Lower leg skin (tissue), 4 donors: ENCODE data around the gene TMEM151A. TPM values are rescaled to one million over a fixed set of nuclear protein-coding genes. Genes with fewer than 3 reads are reported as not detected.

ENCODE experiments used
- DNase-seq, 2 donors: peaks; one replicate each; pipeline ENCODE4 v3.0.0-alpha.2; 2019; ENCODE audit warnings: low spot score in 2 of 2
- H3K4me3 ChIP-seq: fragments of 200-600 bp; sonication (generic); 2 replicates; pipeline ENCODE4 v1.5.1; 2017; ENCODE audit warnings: mild to moderate bottlenecking, low read depth; ENCODE audit not compliant: poor library complexity, severe bottlenecking
- CTCF ChIP-seq, 3 donors: fragments of 450-650 bp; IDR thresholded peaks; one replicate each; pipeline ENCODE4 v1.5.1; 2016; ENCODE audit warnings: antibody characterized with exemption in 3 of 3, mild to moderate bottlenecking in 3 of 3, moderate library complexity in 2 of 3
- POLR2A ChIP-seq, 2 donors: fragments of 450-650 bp; IDR thresholded peaks; one replicate each; pipeline ENCODE4 v1.6.1; 2016 to 2017; ENCODE audit warnings: antibody characterized with exemption in 2 of 2, mild to moderate bottlenecking in 1 of 2, moderate library complexity in 1 of 2
- WGBS, 2 donors: methylation state at CpG; one replicate each; pipeline ENCODE4 v1.1.5; 2018; 5-methylcytosine and 5-hydroxymethylcytosine counted together
- intact Hi-C: fragments of 100-400 bp; cut with DNase I; formaldehyde crosslinking; loops from one replicate; pipeline ENCODE4 v1.15.0; 2023; ENCODE audit warnings: low total_unique reads
- total RNA-seq, 4 donors: library from RNA; depleted of rRNA; stranded (reverse); fragments of >200 nt; gene quantifications; one replicate each; pipeline ENCODE4 v1.1.0, GENCODE V29; 2016

Gene TMEM151A
- total RNA-seq, 4 donors from 2014 or later, result not detected

- 57 to 64% methylated on average over 13 to 16 of the region's 17 CpGs for WGBS, 2 donors
- TF ChIP-seq POLR2A (IDR thresholded peaks at IDR 0.05) (no peak), CTCF (IDR thresholded peaks at IDR 0.05) (no peak)
- intact Hi-C loops, result no loop called here
- H3K4me3 ChIP-seq, result no peak overlapping the region
- DNase-seq, result peak in 1 of 2 donors; percentile 85
Observed at GRCh38 chr11:66338276-66339161, 46.8 kb downstream of the TMEM151A start.

GRCh38 chr11:66339162-66339675 is 47.5 kb downstream of the TMEM151A start:
- peak in 1 of 2 donors; percentile 83 for DNase-seq
- 67% methylated on average over 6 of the region's 6 CpGs for WGBS, 2 donors
- intact Hi-C loops, result no loop called here

GRCh38 chr11:66339686-66340483 is 48.2 kb downstream of the TMEM151A start:
- no peak for TF ChIP-seq POLR2A (IDR thresholded peaks at IDR 0.05)
- TF ChIP-seq CTCF (IDR thresholded peaks at IDR 0.05), result no peak
- 68 to 73% methylated on average over 11 to 14 of the region's 14 CpGs for WGBS, 2 donors
- intact Hi-C loops, result no loop called here
- H3K4me3 ChIP-seq, result no peak overlapping the region
- peak in 1 of 2 donors; percentile 81 for DNase-seq

More at GRCh38 chr11:66339162-66339675, 47.5 kb downstream of the TMEM151A start:
- TF ChIP-seq POLR2A (IDR thresholded peaks at IDR 0.05) (no peak), CTCF (IDR thresholded peaks at IDR 0.05) (no peak)
- no peak overlapping the region for H3K4me3 ChIP-seq

GRCh38 chr11:66340596-66341501 is 49.2 kb downstream of the TMEM151A start:
- 90 to 94% methylated on average over 27 to 28 of the region's 28 CpGs for WGBS, 2 donors
- no peak for DNase-seq
- H3K4me3 ChIP-seq, result no peak overlapping the region
- intact Hi-C loops, result no loop called here
- no peak for TF ChIP-seq CTCF (IDR thresholded peaks at IDR 0.05)
- TF ChIP-seq POLR2A (IDR thresholded peaks at IDR 0.05), result no peak

DNA sequence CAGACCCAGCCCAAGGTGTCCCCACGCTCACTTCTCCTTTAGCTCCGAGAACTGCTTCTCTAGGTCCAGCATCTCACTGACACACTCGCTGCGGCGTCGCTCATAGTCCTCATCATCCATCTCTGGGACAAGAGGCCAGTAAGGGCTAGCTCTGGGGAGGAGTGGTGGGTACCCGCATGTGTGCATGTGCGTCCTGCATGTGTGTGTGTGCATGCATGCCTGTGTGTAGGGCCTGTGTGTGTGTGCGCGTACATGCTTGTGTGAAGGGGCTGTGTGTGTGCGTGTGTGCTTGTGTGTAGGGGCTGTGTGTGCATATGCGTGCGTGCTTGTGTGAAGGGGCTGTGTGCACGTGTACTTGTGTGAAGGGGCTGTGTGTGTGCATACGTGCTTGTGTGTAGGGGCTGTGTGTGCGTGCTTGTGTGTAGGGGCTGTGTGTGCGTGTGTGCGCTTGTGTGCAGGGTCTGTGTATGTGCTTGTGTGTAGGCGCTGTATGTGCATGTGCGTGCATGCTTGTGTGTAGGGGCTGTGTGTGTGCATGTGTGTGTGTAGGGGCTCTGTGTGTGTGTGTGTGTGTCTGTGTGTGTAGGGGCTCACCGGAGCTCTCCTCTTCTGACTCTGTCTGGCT is 49.9 kb downstream of the TMEM151A start:
- intact Hi-C loops, result no loop called here
- no peak overlapping the region for H3K4me3 ChIP-seq
- TF ChIP-seq CTCF (IDR thresholded peaks at IDR 0.05) (peak in 1 of 3 donors; percentile 34), POLR2A (IDR thresholded peaks at IDR 0.05) (no peak)
- 90 to 92% methylated on average over 21 of the region's 21 CpGs for WGBS, 2 donors
- DNase-seq, result no peak
